GM19455 (cell line): ENCODE data around the gene LIPC.

Experiments
- ATAC-seq: cut with Tn5 transposase; IDR thresholded peaks from one replicate; pipeline ENCODE4 v1.9.1; 2021; ENCODE audit not compliant: unreplicated experiment

Gene LIPC

DNA sequence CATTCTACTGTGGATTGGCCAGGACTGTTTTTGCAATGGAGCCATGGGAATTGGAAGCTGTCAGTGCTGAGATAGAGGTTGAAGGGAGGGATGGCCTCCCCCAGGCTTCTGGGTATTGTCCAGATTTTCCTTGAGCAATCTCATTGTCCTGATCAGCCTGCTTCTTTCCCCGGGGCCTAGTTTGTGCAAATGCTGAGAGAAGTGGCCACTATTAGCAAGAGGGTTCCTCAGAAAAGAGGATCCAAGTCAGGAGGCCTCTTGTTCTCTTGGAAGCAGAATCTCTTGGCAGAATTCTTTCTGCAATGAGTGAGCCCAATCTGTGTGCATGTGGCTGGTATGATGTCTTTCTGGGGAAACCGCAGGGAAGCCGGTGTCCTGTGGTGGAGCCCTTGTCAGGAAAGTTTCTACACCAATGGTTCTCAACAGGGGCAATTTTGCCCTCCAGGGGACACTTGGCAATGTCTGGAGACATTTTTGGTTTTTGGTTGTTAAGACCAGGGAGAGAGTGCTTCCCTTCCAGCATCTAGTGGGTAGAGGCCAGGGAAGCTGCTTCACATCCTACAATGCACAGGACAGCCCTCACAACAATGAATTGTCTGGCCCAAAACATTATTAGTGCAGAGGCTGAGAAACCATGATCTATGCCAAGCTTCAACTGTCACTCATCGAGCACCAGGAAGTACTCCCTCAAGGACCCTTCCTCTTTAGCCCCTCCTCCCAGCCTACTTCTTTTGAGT, 2.0 kb downstream of the LIPC start:
- no peak for ATAC-seq

- ATAC-seq: no peak
Observed at GRCh38 chr15:58434334-58434875, 2.6 kb downstream of the LIPC start.

GRCh38 chr15:58436552-58436951, 4.8 kb downstream of the LIPC start:
- ATAC-seq: no peak

DNA sequence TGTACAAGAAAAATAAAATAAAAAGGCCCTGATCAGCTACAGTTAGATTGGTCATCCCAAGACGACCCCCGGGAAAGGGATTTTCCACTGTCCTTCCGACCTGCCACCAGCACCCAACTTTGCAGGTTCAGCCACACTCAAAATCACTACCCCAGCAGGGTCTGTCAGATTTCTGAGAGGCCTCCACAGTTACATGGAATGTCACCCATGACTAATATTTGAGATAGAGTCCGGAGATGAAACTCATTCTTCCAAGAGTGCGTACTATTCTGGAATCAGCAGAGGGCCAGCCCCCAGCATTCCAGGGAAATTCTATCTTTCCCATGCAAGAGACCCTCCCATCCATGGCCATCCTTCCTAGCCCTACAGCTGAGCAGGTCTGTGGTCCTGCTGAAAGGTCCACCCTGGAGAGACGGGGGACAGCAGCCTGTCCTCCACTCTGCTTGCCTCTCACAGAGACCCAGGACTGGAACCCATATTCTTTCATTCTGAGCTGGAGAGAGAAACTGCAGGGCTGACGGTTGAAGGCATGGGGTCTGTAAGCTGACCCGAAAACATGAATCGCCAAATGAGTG, 5.8 kb downstream of the LIPC start:
- no peak for ATAC-seq

DNA sequence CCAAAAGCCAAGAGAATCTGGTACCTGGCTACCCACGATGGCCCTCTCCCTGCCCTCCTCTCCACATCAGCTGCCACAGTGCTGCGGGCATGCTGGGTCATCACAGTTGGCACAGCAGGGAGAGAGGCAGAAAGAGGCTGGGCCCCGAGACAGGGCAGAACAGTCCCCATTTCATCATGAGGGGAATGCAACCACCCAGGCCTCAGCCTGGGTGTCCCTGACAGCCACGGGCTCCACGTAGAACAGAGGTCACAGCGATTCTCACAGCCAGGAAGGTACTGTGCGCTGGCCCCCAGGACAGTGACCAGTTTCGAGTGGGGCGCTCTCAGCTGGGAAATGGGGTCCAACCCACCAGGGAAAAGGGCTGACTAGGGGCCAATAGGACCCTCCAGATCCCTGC, 6.3 kb downstream of the LIPC start:
- ATAC-seq: no peak

DNA sequence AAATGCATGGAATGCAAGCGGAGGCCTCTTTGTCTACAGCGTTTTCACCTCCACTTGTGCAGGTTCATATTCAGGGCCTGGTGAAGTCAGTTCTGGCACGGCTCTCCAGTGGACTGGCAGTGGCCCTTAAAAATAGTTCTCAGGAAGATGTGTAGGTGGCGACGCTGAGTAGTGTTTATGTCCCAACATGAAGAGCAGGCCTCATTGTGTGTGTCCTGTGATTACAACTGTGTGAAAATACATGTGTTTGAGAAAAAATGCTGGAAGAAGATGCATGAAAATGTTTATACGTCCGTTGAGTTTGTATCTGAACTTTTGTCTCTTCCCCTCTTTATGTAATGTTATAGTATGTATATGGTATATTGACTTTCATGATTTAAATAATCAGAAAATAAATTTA, 7.2 kb downstream of the LIPC start:
- no peak for ATAC-seq

DNA sequence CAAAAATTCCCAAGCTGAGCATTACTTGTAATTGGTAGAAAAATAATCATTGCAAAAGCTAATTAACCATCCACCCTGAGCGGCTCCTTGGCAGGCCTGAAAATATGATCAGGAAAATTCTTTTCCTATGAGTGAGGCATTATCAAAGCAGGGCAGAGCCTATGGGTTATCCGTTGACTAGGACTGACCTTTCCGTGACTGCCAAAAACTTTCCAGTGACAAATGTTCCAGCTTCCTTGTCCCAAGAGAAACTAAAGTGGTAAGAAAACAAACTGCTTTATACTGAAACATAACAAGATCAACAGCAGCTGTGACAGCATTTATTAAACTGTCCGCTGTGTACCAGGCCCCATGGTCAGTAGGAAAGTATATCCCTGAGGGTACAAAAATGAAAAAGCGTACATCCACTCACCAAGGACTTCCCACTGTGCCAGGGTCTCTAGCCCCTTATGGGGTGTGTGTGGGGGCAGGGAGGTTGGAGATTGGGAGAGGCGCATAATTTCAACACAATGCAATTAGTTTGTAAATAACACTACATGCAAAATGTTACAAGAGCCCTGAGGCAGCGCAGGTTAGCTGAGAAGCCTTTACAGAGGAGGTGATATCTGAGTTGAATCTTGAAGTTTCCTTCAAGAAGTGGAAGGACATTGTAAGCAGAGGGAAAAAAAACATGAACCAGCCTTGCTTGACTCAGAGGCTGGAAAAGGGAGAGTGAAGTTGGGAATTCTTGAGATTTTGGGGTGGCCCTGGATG, 8.5 kb downstream of the LIPC start:
- ATAC-seq: no peak

- ATAC-seq: no peak
Observed at GRCh38 chr15:58440922-58441321, 9.1 kb downstream of the LIPC start.

DNA sequence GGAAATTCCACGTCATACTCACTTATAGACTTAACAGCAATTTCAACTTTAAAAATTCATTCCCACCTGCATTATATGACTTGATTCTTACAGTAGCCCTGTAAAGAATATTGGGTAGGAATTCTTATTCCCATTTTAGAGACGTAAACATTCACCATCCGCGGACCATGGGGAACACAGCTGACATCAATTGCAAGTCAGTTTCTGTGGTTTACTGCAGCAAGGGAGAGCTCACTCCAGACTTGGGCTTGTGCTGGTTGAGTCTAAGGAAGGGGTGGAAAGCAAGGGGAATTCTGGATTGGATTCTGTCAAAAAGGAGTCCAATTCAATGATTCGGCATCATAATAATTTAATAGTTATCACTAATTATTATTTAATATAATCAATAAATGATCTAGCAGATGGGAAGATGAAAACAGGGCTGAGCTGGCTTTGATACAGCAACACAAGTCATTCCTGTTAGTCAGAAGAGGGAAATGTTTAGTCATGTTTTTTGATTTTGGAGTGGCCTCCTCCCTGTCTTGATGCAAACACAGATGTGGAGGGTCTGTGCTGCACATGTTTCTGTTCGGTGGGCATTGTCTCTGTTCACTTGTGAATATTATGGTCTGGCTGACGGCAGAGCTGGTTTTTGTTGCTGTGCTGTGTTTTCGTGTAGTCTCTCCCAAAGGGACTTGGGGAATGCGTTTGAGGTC, 9.7 kb downstream of the LIPC start:
- ATAC-seq: no peak

DNA sequence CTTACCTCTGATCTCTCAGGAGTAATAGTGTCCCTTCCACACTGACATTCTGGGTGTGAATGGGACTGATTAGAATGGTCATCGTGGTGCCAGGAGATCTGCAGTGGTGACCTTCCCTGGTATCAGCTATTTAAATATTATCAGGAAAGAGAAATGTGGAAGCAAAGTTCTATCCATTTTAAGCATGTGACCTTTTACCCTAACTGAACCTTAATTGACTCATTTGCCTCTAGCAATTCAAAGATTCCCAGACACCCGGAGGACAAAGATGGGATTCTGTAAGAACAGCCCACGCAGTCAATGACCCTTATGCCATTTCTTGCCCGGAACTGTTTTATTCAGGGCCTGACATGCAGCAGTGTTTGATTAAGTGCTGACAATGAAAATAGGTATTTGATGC, 10.3 kb downstream of the LIPC start:
- no peak for ATAC-seq

DNA sequence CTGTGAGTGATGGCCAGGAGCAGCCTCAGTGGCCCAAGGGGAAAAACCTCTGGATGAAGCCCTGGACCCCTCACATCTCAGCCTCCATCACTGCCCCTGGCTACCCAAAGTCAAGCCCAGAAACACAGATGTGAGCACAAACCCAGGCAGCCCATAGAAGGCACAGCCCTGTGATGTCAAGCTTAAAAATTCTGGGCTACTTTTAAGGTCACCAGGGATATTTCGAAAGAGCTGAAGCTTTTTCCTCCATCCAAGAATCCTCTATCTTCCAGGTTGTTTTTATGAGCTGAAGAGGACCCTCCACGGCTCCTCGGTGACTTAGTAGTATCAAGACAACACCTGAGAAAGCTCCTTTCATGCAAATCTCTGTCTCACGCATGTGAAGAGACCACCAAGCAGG, 11.5 kb downstream of the LIPC start:
- no peak for ATAC-seq

DNA sequence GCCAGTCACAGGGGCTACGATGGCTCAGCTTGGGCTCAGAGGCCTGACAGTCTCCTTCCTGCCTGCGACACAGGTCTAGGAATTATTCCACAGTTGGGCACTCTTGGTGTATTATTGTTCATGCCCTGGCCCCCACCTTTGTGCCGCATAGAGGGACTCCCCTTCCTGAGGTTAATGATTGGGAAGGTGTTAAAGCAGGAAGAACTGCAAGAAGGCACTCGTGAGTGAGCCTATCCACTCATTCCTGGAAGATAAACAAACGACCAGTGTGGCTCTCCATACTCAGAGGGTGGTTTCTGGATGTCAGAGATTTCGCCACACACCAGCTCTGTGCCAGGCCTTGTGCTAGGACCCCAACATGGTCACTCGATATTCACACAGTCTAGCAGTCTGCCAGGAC, 12.3 kb downstream of the LIPC start:
- no peak for ATAC-seq

DNA sequence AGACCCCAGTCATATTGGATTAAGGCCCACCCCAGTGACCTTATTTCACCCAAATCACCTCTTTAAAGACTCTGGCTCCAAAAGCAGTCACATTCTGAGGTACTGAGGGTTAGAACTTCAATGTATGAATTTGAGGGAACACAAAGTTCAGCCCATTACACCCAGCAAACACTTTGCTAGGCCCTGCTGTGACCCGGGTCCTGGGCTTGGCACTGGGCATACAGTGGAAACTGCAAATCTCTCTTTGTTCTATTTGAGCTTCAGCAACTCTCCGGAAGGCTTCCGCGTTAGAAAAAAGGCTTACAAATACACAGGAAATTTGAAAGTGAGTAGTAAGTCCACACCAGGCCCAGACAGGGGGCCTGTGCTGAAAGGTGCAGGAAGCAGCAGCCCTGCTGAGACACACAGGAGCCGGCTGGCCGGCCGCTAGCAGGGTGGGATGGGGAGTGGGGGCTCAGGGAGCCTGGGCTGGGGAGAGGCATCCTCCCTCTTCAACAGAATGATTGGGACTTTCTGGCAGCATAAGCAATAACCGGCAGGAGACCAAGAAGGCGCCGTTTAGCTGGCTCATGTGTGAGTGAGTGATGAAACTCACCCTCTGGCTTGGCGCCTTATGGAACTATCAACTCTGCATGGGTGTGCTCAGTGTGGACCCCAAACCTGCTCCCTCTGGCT, 13.0 kb downstream of the LIPC start:
- ATAC-seq: no peak

DNA sequence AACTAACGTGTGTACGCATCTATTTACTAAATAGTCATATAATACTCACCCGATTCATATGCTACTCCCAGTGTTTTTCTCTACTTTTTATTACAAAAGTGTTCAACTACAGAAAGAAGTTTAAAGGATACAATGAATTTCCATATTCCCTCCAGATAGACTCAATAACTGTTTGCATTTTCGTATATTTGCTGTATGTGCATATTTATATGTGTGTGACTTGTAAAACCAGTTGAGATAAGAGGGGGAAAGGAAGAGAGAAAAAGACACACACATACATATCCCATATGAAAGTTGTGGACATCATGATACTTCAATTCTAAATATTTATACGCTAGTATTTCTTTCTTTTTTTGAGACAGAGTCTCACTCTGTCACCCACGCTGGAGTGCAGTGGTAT, 14.1 kb downstream of the LIPC start:
- no peak for ATAC-seq

- ATAC-seq: no peak
Observed at GRCh38 chr15:58446521-58446920, 14.7 kb downstream of the LIPC start.

DNA sequence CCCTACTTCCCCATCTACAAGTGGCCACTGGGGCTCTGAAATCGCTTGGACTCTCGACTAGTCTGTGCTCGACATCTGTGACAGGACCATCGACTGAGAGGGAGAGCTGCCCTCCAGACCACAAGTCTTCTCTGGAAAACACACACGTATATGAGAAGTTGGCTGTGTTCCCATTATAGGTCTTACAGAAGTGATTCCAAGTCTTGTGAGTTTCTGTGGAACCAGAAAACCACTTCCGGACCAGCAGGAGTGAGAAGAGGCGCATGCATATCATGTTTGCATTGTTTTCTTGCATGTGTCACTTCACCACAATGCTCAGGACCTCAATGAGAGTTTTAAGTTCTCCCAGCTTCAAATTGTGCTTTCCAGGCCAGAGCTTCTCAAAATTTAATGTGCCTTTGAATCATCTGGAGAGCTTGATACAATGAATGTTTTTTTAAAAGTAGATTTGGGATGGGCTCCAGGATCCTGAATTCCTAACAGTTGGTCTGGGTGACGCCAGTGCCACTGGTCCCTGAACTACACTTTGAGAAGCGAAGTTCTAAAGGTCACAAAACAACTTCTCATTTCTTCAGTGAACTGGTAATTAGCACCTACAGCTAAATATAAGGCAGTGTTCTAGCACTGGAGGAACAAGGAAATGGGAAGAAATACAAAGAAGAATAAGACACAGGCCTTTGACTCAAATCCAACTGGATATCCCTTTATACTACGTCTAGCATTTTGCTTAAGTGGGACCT, 15.7 kb downstream of the LIPC start:
- ATAC-seq: no peak

GRCh38 chr15:58448331-58448730, 16.5 kb downstream of the LIPC start:
- ATAC-seq: no peak

- no peak for ATAC-seq
Observed at GRCh38 chr15:58448906-58449305, 17.1 kb downstream of the LIPC start.

GRCh38 chr15:58451826-58452225, 20.0 kb downstream of the LIPC start:
- ATAC-seq: no peak

GRCh38 chr15:58452775-58453174, 21.0 kb downstream of the LIPC start:
- no peak for ATAC-seq
